ENCODE measurements around the gene WDR44.

DNA sequence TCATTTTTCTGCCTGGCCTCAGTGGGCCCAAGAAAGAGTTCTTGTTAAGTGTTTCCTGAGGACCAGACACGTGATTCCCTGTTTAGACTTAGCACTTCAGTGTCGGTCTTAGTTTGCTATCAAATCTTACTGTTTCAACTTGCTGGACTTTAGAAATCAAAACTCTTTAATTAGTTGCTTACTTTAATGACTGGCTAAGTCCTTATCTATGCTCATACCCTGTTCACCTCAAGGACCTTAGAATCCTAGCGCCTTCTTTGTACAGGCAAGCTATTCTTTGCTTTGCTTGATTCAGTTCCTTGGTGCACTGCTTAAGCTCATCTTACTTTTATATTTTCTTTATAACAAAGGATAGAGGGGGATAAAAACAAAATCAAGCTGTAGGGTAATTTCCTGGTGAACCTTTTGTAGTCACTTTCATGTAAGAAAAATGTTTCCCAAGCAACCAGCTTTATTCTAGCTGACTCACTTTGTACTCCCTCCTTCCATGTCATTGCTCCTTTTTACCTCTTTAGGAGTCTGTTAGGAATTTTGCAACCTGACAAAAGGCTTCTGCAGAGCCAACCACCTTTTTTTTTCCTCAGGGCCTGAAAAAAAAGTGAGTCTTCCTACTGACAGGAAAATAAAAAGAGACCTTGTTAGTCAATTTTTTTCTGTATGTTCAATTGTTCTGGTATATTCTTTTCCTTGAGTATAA lies 14.7 kb downstream of the WDR44 start:
- TF ChIP-seq MAFK (IDR thresholded peaks at IDR 0.05; ENCODE audit: partially characterized antibody) = no peak
- TF ChIP-seq PHF8 (IDR thresholded peaks at IDR 0.05; ENCODE audit: borderline replicate concordance, low read depth) = no peak
- no peak for TF ChIP-seq CHD4 (IDR thresholded peaks at IDR 0.05; ENCODE audit: borderline replicate concordance)
- TF ChIP-seq, protein P1, sequence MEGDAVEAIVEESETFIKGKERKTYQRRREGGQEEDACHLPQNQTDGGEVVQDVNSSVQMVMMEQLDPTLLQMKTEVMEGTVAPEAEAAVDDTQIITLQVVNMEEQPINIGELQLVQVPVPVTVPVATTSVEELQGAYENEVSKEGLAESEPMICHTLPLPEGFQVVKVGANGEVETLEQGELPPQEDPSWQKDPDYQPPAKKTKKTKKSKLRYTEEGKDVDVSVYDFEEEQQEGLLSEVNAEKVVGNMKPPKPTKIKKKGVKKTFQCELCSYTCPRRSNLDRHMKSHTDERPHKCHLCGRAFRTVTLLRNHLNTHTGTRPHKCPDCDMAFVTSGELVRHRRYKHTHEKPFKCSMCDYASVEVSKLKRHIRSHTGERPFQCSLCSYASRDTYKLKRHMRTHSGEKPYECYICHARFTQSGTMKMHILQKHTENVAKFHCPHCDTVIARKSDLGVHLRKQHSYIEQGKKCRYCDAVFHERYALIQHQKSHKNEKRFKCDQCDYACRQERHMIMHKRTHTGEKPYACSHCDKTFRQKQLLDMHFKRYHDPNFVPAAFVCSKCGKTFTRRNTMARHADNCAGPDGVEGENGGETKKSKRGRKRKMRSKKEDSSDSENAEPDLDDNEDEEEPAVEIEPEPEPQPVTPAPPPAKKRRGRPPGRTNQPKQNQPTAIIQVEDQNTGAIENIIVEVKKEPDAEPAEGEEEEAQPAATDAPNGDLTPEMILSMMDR (IDR thresholded peaks at IDR 0.05) = no peak
- no peak for TF ChIP-seq POLR2A (IDR thresholded peaks at IDR 0.05; ENCODE audit: low read length)
- no peak for TF ChIP-seq SMC3 (IDR thresholded peaks at IDR 0.05)
